ENCODE data around the gene TRPM3. TPM values are rescaled to one million over a fixed set of nuclear protein-coding genes. Genes with fewer than 3 reads are reported as not detected.

The TRPM3 gene
- total RNA-seq: 0.75 and 2.4 TPM in 2 replicates

DNA sequence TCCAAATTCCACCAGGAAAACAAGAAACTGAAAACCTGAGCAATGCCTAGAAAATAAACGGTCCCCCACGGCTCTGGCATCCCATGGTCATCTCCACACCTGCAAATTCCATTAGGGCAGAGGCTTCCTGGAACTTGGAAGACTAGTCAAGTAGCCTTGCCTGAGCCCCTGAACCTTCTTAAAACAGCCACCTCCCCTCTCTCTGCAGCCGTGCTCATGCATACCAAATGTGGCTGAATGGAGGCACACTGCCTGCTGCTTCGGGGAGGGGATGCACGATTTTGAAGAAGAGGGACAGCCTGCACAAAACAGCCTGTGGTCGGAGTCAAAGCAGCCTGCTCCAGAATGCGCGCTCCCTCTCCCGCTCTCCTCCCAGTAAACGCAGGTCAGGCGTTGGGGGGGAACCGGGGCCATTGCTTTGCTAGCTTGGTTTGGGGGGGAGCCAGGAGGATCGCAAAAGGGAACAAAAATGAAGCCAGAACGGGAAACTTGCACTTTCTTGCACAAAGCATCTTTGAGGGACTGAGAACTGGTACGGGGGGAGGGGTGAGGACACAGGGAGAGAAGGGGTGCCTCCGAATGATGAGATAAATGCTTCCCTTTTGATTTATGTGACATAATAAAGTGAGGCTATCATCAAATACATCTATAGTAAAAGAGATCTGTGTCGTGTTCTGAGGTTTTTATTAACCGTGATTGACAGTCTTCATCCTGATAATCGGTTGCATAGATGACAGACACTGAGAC is at the start of gene TRPM3:
Gene TRPM3, minus strand, starts transcription at position 347 of the 747 bp plus-strand sequence. Its CDS starts 267 bp downstream, at position 80.

Measured in cardiac ventricle fibroblast (primary cell).